Skeletal muscle cell (primary cell): ENCODE data around the gene FGR.
"Not testable (repeated sequence)": the region's sequence is repeated elsewhere in the genome, so short reads cannot be mapped to it uniquely, and the experiment has no call there.

ENCODE experiments used
- DNase-seq: peaks from one replicate; pipeline ENCODE4 v3.0.0-alpha.2; 2010; ENCODE audit warnings: low read depth
- H3K4me3 ChIP-seq: 2 replicates; pipeline ENCODE4 v1.5.1; 2011; ENCODE audit warnings: low read depth, mild to moderate bottlenecking, control low read depth, low read length, moderate library complexity

FGR gene

GRCh38 chr1:27638805-27639204 lies 3.8 kb upstream of the FGR start:
- H3K4me3 ChIP-seq = no peak overlapping the region
- no peak for DNase-seq

DNA sequence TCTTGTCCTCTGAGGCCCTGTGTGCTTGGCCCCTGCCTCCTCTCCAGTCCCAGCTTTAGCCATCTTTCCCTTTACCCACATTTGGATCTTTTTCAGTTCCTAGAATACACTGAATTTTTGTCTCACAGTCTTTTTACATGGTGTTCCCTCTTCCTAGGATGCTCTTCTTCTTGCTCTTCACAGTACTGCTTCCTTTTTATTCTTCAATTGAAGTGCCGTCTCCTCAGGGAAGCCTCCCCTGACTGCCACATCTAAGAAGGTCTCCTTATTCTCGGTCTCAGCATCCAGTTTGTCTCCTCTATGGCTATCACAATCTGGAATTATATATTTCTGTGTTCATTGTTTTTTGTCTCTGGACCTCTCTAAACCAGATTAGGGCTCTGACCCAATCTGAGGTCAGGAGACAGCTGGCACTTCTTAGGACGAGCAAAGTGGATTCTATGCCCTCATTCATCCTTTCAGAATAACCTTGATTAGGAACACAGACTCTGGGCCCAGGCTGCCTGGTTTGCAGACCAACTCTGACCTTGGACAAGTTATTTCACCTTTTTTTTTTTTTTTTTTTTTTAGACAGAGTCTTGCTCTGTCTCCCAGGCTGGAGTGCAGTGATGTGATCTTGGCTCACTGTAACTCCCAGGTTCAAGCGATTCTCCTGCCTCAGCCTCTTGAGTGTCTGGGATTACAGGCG lies 3.2 kb upstream of the FGR start:
- no peak overlapping the region for H3K4me3 ChIP-seq
- DNase-seq = no peak

GRCh38 chr1:27635396-27636142 lies 584 bp upstream of the FGR start:
- DNase-seq = no peak
- no peak overlapping the region for H3K4me3 ChIP-seq

DNA sequence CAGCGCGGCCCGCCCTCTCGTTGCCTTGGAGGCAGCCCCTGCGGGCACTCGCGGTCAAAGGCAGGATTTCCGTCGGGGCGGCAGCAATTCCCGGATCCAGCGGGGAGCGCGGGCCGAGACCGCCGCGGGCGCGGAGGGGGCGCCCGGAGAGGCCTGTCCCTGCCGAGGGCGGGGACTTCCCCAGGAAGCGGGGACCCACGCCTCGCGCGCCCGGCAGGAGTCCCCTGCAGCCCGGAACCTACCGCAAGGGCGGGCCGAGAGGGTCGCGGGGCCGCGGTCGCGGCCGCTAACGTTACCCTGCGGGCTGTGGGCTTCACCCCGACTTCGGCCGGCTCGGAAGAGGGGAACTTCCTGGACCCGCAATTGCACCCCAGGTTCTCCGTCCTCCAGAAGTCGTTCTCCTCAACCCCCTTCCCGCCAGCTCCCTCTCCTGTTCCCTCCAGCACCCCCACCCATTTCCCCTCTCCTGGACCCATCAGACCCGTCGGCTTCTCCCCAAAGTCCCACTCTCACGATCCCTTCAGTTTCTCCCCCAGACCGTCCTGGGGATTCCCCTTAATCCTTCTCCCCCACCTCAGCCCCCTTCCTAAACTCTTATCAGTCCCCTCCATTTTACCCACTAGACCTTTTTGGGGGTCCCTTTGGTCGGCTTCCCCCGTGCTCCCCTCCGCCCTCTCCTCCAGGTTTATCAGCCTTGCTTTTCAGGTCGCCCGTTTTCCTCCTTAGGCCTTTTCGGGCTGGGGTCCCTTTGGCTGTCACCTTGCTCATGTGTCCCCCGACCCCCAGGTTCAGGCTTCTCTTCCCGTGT lies 604 bp downstream of the FGR start:
- H3K4me3 ChIP-seq = peak overlapping the region; percentile 35
- DNase-seq = no peak

DNA sequence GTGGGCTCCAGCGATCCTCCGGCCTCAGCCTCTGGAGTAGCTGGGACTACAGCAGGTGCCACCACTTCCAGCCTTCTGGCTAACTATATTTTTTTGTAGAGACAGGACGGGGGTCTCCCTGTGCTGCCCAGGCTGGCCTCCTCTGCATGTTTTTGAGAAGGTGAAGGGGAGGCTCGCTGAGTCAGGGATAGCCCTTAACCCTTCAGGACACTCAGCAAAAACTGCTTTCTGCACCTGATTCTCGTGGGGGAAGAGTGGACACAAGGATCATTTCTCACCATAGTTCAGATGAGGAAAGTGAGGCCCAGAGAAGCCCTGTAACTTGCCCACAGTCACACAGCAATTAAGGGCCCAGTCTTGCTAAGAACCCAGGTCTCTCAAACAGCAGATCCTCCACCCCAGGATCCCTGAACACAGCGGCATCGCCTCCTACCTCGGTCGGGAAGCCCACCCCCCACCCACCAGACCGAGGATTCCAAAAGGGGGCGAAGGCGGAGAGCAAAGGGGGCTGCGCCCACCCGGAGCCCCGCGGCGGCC lies 1.3 kb downstream of the FGR start:
- H3K4me3 ChIP-seq = peak overlapping the region; percentile 35
- no peak for DNase-seq

GRCh38 chr1:27633298-27633610 lies 1.7 kb downstream of the FGR start:
- H3K4me3 ChIP-seq = no peak overlapping the region
- DNase-seq = no peak

- DNase-seq = no peak
- no peak overlapping the region for H3K4me3 ChIP-seq
Observed at GRCh38 chr1:27632387-27633297, 2.3 kb downstream of the FGR start.

GRCh38 chr1:27630859-27631491 lies 4.0 kb downstream of the FGR start:
- no peak overlapping the region for H3K4me3 ChIP-seq
- no peak for DNase-seq

GRCh38 chr1:27628712-27629111 lies 6.3 kb downstream of the FGR start:
- H3K4me3 ChIP-seq = no peak overlapping the region
- DNase-seq = no peak

- DNase-seq, H3K4me3 ChIP-seq: not testable (repeated sequence)
Observed at GRCh38 chr1:27627733-27628132, 7.3 kb downstream of the FGR start.

GRCh38 chr1:27627061-27627460 lies 7.9 kb downstream of the FGR start:
- H3K4me3 ChIP-seq = no peak overlapping the region
- DNase-seq = no peak

DNA sequence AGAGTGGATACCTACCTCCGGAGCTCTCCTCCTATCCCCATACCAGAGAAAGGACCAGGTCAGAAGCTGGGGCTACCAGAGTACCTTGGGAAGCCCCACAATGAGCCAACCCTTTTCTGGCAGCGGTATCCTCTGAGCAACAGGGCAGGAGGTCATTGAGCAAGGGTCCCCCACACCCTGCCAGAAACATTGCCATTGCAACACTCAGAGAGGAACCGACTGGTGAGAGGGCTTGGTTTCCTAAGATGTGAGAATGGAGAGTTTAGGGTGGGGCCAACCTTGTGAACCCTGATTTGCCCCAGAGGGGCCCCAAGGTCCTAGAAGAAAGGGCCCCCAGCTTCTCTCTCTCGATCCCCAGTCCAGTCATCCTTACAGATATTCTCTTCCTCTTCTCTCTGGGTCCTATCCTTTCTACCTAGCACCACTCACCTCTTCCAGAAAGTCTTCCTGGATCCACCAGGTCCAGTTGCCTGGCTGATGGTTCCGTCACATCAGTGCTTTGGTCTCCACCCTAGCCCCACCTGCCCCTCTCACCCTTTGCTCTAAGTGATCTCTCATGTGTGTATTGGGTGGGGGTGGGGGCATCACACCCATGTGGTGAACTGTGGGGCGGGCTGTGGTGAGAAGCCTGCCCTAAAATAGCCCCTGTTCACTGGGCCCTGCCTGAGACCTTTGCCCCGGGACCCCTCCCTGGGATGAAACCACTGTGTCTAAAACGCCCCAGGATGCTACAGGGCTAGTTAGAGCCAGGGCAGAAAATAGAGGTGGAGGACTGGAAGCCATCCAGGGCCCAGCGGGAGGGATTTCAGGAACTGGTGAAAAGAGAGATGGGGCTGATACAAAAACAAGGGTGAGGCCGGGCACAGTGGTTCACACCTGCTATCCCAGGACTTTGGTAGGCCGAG lies 8.7 kb downstream of the FGR start:
- no peak for DNase-seq
- H3K4me3 ChIP-seq = no peak overlapping the region

- no peak overlapping the region for H3K4me3 ChIP-seq
Observed at GRCh38 chr1:27624467-27625178, 10.4 kb downstream of the FGR start.

GRCh38 chr1:27623327-27624212 lies 11.4 kb downstream of the FGR start:
- H3K4me3 ChIP-seq = no peak overlapping the region
- no peak for DNase-seq

More at GRCh38 chr1:27624467-27625178, 10.4 kb downstream of the FGR start:
- no peak for DNase-seq

DNA sequence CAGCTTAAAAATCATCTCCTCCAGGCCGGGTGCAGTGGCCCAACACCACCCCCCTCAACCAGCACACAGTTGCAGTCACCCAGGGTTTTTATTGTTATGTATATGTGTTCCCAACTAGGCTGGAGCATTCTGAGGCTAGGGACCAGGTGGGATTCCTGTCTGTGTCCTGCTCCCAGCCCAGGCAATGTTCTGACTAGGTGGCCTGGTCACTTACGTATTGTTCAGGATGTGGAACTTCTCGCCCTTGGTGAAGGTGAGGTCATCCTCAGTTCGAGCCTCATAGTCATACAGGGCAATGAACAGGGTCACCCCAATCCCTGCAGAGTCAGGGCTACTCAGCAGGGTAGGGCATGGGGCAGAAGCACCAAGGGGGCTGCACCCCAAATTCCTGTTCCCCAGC lies 12.2 kb downstream of the FGR start:
- H3K4me3 ChIP-seq = no peak overlapping the region
- DNase-seq = no peak
